ENCODE data around the gene ADAM8.

- TF ChIP-seq CTCF (IDR thresholded peaks at IDR 0.05; ENCODE audit: control extremely low read depth in 1 of 3, insufficient read depth in 1 of 3, low read depth in 1 of 3, low read length in 3 of 3) (no peak), MAFK (IDR thresholded peaks at IDR 0.05; ENCODE audit: low read depth, low read length) (no peak), KDM4A (IDR thresholded peaks at IDR 0.05; ENCODE audit: low read depth, low read length, severe bottlenecking) (no peak), TAF1 (IDR thresholded peaks at IDR 0.05; ENCODE audit: low read depth, low read length) (no peak), POLR2A (IDR thresholded peaks at IDR 0.05; ENCODE audit: control extremely low read depth in 1 of 2, low read depth in 2 of 2, low read length in 2 of 2) (no peak)
Observed at GRCh38 chr10:133224076-133224475, 52.6 kb downstream of the ADAM8 start.
